NCI-H460 (cell line): Measurements from ENCODE around the gene TGFB2. TPM values are rescaled to one million over a fixed set of nuclear protein-coding genes. Genes with fewer than 3 reads are reported as not detected.

ENCODE experiments used
- DNase-seq: peaks from one replicate; pipeline ENCODE4 v3.0.0-alpha.2; 2016; ENCODE audit warnings: low read depth; ENCODE audit errors: extremely low read depth
- total RNA-seq: library from RNA; depleted of rRNA; stranded (reverse); fragments of >200 nt; shearing (Covaris generic); gene quantifications from 2 replicates; pipeline ENCODE4 v1.2.3, GENCODE V29; 2014

The TGFB2 gene
- total RNA-seq, 1 experiment from 2014 or later: 52.7 TPM

DNA sequence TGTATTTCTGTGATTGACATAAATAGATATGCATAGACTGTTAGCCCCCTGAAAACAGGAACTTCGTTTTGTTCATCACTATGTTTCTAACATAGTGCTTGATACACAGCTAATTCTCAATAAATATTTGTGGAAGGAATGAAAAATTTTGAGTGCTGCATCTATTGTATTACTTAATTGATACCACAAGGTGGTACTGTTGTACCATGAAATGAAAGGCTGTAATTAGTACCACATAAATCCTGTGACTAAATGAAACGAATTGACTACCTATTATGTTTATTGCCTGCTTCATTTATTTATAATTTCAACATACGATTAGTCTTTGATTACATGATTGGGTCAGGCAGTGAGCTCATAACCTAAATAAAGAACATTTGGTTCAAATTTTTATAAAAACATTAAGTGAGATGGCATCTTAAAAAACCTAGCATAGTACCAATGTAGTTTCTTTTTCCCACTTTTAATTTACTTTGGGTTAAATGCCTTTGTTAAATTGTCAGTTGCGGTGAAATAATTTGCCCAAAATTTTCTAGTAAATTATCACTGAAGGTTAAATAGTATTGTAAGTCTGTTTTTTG is 15.0 kb upstream of the TGFB2 start:
- peak; percentile 52 for DNase-seq

- DNase-seq: no peak
These were observed 12.7 kb upstream of the TGFB2 start for GRCh38 chr1:218332416-218332815.

DNA sequence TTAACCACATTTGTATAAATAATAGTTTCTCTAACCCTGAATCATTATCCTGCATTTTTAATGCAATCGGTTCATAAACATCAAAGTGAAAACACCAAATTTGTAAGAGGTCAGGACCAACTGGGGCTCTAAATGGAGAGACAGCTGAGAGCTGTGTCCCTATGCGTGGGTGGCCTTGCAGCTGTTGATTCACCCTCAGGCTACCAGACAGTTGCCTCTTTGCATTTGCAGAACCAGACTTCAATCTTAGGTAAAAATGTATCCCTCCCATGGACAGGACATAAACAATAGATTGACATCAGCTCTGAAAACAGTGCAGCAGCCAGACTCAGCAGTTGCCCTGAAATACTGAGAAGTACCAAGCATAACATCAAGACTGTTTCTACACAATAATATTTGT is 8.8 kb upstream of the TGFB2 start:
- DNase-seq: no peak

DNA sequence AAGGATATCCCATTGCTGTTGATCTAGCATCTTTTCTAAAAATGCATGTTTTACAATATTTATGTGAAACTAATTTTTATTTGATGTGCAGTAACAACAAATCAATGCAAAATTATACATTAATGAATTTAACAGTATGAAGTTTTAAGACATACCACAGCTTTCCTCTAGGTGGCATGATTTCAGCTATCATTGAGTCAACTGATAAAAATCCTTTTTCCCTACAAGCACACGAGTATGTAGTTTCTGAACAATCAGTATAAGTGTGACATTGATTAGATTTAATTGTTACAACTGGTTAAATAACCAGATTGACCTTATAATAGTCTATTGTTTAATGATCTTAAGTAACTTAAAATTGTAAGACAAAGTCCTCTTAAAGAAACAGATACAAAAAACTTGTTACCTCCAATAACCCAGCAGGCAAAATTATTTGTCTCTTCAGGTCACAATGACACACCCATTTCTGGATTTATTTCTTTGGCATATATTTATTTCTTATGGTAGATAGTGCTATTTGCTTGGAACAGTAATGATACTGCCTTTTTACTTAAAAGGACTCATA is 5.8 kb upstream of the TGFB2 start:
- DNase-seq: peak; percentile 69

- no peak for DNase-seq
These were observed 3.8 kb upstream of the TGFB2 start for GRCh38 chr1:218341325-218341724.

- no peak for DNase-seq
These were observed 3.0 kb upstream of the TGFB2 start for GRCh38 chr1:218342091-218342490.

DNA sequence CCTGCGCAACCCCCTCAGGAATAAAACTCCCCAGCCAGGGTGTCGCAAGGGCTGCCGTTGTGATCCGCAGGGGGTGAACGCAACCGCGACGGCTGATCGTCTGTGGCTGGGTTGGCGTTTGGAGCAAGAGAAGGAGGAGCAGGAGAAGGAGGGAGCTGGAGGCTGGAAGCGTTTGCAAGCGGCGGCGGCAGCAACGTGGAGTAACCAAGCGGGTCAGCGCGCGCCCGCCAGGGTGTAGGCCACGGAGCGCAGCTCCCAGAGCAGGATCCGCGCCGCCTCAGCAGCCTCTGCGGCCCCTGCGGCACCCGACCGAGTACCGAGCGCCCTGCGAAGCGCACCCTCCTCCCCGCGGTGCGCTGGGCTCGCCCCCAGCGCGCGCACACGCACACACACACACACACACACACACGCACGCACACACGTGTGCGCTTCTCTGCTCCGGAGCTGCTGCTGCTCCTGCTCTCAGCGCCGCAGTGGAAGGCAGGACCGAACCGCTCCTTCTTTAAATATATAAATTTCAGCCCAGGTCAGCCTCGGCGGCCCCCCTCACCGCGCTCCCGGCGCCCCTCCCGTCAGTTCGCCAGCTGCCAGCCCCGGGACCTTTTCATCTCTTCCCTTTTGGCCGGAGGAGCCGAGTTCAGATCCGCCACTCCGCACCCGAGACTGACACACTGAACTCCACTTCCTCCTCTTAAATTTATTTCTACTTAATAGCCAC is 696 bp downstream of the TGFB2 start:
- peak; percentile 65 for DNase-seq

DNA sequence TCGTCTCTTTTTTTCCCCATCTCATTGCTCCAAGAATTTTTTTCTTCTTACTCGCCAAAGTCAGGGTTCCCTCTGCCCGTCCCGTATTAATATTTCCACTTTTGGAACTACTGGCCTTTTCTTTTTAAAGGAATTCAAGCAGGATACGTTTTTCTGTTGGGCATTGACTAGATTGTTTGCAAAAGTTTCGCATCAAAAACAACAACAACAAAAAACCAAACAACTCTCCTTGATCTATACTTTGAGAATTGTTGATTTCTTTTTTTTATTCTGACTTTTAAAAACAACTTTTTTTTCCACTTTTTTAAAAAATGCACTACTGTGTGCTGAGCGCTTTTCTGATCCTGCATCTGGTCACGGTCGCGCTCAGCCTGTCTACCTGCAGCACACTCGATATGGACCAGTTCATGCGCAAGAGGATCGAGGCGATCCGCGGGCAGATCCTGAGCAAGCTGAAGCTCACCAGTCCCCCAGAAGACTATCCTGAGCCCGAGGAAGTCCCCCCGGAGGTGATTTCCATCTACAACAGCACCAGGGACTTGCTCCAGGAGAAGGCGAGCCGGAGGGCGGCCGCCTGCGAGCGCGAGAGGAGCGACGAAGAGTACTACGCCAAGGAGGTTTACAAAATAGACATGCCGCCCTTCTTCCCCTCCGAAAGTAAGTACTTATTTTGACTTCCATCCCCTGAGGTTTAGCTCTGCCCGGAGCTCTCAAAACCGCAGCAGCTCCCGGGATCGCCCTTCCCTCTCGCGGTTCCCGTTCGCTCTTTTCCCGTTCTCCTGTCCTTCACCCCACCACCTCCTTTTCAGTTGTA is 1.5 kb downstream of the TGFB2 start:
- no peak for DNase-seq

DNA sequence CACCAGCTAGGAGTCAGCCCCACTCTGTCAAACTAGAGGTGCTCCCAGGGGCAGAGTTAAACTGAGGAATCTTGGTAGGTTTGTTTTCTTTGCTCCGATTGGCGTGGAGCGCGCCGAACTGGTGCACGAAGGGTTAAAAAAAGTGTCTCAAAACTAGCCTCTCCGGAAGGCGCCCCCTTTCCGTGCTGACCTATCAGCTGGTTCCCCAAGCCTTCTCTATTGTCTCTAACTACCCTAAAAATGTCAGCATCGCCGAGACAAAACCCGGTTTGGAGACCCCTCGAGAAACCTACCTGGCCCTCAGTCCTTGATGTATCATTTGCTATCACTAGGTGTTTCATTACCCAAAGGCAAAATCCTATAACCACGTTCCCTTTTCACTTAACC is 2.2 kb downstream of the TGFB2 start:
- DNase-seq: peak; percentile 47

DNA sequence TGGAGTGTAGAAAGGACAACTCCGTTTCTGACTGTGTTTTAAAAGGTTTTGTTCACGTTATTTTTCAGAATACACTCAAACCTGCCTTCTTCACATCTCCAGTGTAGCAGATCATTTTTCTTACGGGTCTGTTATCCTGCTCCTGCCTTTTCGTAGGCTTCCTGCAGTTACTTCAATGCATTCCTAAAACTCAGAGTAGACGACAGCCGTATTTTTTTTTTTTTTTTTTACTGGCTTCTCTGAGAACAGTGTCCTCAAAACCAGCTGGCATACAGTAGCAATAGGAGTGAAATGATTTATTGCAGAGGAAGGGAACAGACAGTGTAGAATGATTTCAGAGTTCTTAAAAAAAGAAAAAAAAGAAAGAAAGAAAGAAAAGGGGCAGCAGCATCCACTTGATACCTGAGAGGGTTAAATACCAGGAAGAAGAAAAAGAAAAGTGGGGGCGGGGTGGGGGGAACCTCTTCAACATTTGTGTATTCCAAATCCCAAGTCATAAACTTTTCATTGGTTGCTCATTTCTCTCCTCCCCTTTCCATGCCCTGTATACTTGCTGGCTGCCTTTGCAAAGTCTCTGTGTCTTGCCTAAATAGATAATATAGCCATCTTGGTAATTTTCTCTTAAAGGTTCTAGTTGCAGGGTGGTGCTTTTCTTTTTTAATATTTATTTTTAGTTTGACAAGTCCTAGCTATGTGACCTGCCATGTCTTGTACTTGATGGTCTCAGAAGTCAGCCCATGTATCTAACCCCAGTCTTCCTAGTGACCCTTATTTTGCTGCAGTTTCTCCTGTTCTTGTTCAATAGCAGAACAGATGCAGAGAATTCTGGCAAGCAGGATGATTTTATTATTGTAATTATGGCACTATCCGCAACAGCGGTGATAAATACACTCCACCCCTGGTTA is 2.8 kb downstream of the TGFB2 start:
- peak; percentile 94 for DNase-seq

GRCh38 chr1:218348628-218349071 is 3.5 kb downstream of the TGFB2 start:
- peak; percentile 81 for DNase-seq

DNA sequence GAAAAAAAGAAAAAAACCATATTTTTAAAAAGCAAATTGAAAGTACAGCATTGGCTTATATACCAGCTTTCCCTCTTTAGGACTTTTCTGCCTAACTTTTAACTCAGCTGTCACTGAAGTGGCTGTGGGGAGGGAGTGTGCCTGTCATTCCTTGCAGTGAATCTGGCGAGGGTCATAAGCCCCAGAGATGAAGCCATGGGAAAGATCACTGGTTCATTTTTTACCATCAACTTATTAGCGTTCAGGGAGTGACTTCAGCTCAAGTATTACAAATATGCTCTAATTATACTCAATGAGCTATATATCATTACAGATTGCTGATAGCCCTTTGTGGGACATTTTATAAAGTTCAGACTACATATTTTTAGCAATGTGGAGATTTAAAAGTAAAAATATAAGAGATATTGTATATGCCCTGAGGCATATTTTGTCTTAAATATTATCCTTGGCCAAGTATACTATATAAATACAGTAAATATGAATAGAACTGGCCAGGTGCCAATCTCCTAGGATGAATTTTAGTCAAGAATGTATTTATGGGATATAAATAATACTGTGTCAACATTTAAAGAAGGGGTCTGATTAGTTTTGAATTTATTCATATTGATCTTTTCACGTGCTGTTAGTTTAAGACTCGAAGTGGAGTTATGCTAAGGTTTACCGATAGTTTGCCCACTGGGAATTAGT is 4.4 kb downstream of the TGFB2 start:
- peak; percentile 54 for DNase-seq

DNA sequence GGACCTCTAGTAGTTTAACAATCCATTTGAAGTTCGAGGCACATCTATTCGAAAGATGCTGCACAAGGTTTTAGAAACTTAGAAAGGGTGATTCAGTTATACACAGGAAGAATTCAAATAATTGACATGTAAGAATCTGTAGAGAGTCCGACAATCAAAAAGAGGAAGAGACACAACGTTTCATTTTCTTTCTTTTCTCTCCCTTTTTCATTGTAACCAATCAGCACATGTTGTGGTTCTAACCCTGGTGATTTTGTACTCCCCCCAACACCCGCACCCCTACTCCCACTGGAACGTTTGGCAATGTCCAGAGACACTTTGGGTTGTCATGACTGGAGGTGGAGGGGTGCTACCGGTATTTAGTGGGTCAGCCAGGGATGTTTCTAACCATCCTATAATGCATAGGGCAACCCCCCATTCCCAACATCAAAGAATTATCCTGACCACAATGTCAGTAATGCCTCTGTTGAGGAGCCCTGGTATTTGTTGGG is 4.9 kb downstream of the TGFB2 start:
- peak; percentile 58 for DNase-seq

DNA sequence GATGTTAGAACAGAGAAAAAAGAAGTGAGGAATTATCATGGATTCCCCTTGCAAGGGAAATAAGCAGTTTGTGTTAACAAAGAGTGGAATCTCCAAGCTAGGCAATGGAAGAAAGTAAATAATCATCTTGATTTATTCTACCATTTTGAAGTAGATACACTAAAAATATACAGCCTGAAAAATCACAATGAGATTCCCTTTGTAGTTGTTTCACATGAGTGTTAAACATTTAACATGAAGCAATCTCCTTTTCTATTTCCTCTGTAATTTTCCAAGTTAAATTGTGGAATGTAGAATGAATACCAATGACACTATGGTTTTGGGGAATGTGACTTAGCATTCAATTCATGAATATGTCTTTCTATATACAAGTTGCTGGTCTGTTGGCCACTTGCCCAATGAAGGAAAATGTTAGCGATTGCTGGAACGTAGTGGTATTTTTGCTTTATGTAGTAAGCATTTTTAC is 5.7 kb downstream of the TGFB2 start:
- DNase-seq: peak; percentile 92

DNA sequence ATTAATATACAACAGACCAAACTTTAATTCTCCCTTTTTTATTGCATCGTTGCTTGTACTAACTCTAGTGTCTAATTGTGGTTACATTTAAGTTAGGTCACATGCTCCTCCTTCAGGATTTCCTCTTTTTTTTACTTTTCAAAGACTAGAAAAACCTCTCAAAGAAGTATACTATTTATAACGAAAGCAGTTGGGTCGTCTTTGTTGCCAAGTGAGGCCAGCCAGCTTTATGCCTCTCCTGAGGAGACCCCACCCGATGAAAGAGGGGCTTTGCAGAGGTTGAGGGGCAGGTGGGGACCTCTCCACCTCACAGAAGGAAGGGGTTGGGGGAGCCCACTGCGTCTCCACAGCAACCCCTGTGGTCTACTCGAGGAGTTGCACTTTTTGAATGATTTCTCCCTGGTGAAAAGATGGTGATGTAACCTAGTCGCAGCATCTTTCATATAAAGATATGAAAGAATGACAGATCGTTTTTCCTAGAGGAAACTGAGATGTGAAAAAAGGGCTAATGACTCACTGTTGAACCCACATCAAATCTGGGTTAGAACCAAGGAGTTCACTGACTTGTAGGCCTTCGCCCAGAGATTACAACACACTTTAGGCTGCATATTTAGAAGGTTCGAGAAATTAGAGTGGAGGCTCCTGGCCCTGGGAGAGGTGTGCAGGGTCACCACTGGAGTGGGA is 6.4 kb downstream of the TGFB2 start:
- peak; percentile 93 for DNase-seq

DNA sequence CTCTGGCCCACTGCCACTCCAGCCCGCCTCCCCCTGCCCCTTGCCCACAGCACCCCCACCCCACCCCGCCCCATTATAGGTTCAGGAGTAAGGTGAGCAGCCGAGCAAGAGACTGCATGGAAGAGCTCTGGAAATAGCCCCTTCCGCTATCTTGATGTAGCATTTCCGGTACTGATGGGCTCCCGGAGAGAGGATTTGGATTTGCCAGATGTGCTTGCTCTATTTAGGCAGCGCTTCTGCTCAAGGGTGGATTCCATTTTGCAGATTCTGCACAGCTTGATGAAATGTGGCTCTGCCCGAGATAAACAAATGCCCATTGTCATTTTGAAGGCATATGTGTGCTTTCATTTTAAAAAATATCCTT is 6.9 kb downstream of the TGFB2 start:
- DNase-seq: no peak

DNA sequence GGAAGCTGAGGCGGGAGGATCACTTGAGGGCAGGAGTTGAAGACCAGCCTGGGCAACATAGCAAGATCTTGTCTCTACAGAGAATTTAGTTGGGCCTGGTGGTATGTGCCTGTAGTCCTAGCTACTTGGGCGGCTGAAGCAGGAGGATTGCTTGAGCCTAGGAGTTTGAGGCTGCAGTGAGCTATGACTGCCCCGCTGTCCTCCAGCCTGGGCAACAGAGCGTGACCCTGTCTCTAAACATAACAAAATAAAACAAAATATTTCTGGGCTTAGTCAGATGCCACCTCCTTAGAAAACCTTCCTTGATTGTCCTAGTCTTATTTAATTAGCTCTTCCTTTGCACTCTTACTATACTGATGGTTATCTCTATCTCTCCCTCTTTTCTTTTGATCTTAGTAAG is 8.5 kb downstream of the TGFB2 start:
- no peak for DNase-seq

DNA sequence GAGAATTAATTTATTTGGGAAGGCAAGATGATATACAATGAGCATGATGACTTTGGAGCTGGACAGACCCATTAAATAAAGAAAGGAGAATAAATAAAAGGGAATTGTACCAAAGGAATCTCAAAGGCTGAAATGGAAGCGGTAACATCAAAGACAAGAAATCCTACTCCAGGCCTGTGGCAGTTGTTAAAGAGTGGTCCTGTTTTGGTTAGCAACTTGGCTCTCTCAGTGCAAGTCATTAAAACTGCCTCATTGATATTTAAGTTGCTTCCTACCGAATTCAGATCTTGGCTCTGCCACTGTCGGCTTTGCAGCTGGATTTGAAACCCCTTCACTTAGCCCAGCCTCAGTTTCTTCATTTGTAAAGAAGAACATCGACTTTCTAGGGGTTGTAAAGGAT is 10.1 kb downstream of the TGFB2 start:
- no peak for DNase-seq
